A549 (cell line): ENCODE data around the gene BTG4. TPM values are rescaled to one million over a fixed set of nuclear protein-coding genes. Genes with fewer than 3 reads are reported as not detected.

Experiments used
- ATAC-seq, 2 experiments: fragments of 200-7000 bp in 1 of 2; fragments of >200 bp in 1 of 2; cut with Nextera tagmentation in 1 of 2; cut with Tn5 transposase in 1 of 2; 3 replicates each; pipeline versions ENCODE4 v1.8.0 to v1.9.1; 2018 to 2020; ENCODE audit warnings: mild to moderate bottlenecking in 1 of 2, moderate library complexity in 1 of 2
- CTCF ChIA-PET: fragments of 300-600 bp; sonication (Branson Sonifier 250); formaldehyde crosslinking; extraction: SDS; loops from one replicate; lab custom pipeline; 2021; ENCODE audit warnings: antibody characterized with exemption, inconsistent platforms; lab: Yijun Ruan, JAX
- POLR2A ChIA-PET: fragments of 350-600 bp; formaldehyde crosslinking; extraction: SDS; loops from one replicate; lab custom pipeline; 2021; ENCODE audit warnings: antibody characterized with exemption, inconsistent platforms; lab: Yijun Ruan, JAX
- DNase-seq, 2 experiments: peaks; one replicate each; pipeline versions ENCODE4 v3.0.0 to v3.0.0-alpha.2; 2011 to 2016; ENCODE audit warnings: low read depth in 1 of 2, low spot score in 1 of 2
- FAIRE-seq: peaks from 2 replicates; lab custom pipeline; 2011; peaks lifted over from hg19 to GRCh38; lab: Jason Lieb, UNC
- H3K27ac ChIP-seq, 2 experiments: fragments of >200 bp; sonication (Bioruptor Twin); formaldehyde crosslinking; 3 replicates each; pipeline ENCODE4 v1.5.1; 2016 to 2017
- H3K4me1 ChIP-seq: fragments of >200 bp; sonication (Bioruptor Twin); formaldehyde crosslinking; 3 replicates; pipeline ENCODE4 v1.6.1; 2016
- H3K4me2 ChIP-seq: fragments of >200 bp; sonication (Bioruptor Twin); formaldehyde crosslinking; 3 replicates; pipeline ENCODE4 v1.6.1; 2016
- H3K4me3 ChIP-seq: fragments of >200 bp; sonication (Bioruptor Twin); formaldehyde crosslinking; 3 replicates; pipeline ENCODE4 v1.5.1; 2016
- H3K9me3 ChIP-seq: fragments of >200 bp; sonication (Bioruptor Twin); formaldehyde crosslinking; 3 replicates; pipeline ENCODE4 v1.6.1; 2016
- CBX2 ChIP-seq: fragments of 200-600 bp; sonication (generic); IDR thresholded peaks from 2 replicates; pipeline ENCODE4 v1.6.1; 2016; ENCODE audit warnings: low read depth, mild to moderate bottlenecking, borderline replicate concordance
- CHD4 ChIP-seq: fragments of 200-600 bp; sonication (generic); IDR thresholded peaks from 2 replicates; pipeline ENCODE4 v1.6.1; 2016; ENCODE audit warnings: antibody characterized with exemption, mild to moderate bottlenecking, borderline replicate concordance
- EHF ChIP-seq: fragments of 250-450 bp; sonication (Bioruptor Pico); IDR thresholded peaks from 2 replicates; pipeline ENCODE4 v1.5.0; 2020; ENCODE audit warnings: mild to moderate bottlenecking
- EHMT2 ChIP-seq: fragments of 200-600 bp; sonication (generic); IDR thresholded peaks from 2 replicates; pipeline ENCODE4 v1.6.1; 2016; ENCODE audit warnings: antibody characterized with exemption, low read depth, mild to moderate bottlenecking, moderate library complexity
- EP300 ChIP-seq, 2 experiments: fragments of >200 bp; sonication (Bioruptor Twin); formaldehyde crosslinking; IDR thresholded peaks; 2 replicates in 1 of 2; 3 replicates in 1 of 2; pipeline ENCODE4 v1.6.1; 2016 to 2017
- ESRRA ChIP-seq: fragments of 150-350 bp; IDR thresholded peaks from 2 replicates; pipeline ENCODE4 v1.6.1; 2014; ENCODE audit warnings: mild to moderate bottlenecking, low read length, borderline replicate concordance
- FOXS1 ChIP-seq: fragments of 250-450 bp; sonication (Bioruptor Pico); IDR thresholded peaks from 2 replicates; pipeline ENCODE4 v1.5.0; 2020; ENCODE audit warnings: mild to moderate bottlenecking, moderate library complexity
- JUNB ChIP-seq: fragments of >200 bp; sonication (Bioruptor Twin); formaldehyde crosslinking; IDR thresholded peaks from 2 replicates; pipeline ENCODE4 v1.6.1; 2016
- MAFK ChIP-seq: fragments of 450-650 bp; IDR thresholded peaks from 2 replicates; pipeline ENCODE4 v1.6.1; 2014; ENCODE audit not compliant: partially characterized antibody
- MAZ ChIP-seq: fragments of 150-350 bp; IDR thresholded peaks from 2 replicates; pipeline ENCODE4 v1.6.1; 2014; ENCODE audit warnings: antibody characterized with exemption, low read depth, low read length, borderline replicate concordance
- MYC ChIP-seq: IDR thresholded peaks from 2 replicates; pipeline ENCODE4 v1.6.1; 2012; ENCODE audit warnings: mild to moderate bottlenecking, inconsistent platforms, low read length, improper control_type of control experiment, borderline replicate concordance
- NPAS2 ChIP-seq: fragments of 250-450 bp; sonication (Bioruptor Pico); IDR thresholded peaks from 2 replicates; pipeline ENCODE4 v1.8.0; 2022; ENCODE audit warnings: mild to moderate bottlenecking, moderate library complexity, borderline replicate concordance
- PHF8 ChIP-seq: fragments of 200-600 bp; sonication (generic); IDR thresholded peaks from 2 replicates; pipeline ENCODE4 v1.6.1; 2016; ENCODE audit warnings: low read depth, mild to moderate bottlenecking, antibody characterized with exemption, moderate library complexity, borderline replicate concordance
- POLR2A ChIP-seq: IDR thresholded peaks from 2 replicates; pipeline ENCODE4 v1.6.1; 2012; ENCODE audit warnings: mild to moderate bottlenecking, low read length
- RNF2 ChIP-seq: fragments of 200-600 bp; sonication (generic); IDR thresholded peaks from 2 replicates; pipeline ENCODE4 v1.6.1; 2016; ENCODE audit warnings: low read depth, mild to moderate bottlenecking, antibody characterized with exemption, moderate library complexity, borderline replicate concordance
- SREBF2 ChIP-seq: fragments of 450-650 bp; IDR thresholded peaks from 2 replicates; pipeline ENCODE4 v1.6.1; 2014; ENCODE audit warnings: mild to moderate bottlenecking, moderate library complexity
- TFCP2L1 ChIP-seq: fragments of 250-450 bp; sonication (Bioruptor Pico); IDR thresholded peaks from 2 replicates; pipeline ENCODE4 v1.5.0; 2021; ENCODE audit warnings: mild to moderate bottlenecking
- TP53 ChIP-seq: fragments of 250-450 bp; sonication (Bioruptor Pico); IDR thresholded peaks from 2 replicates; pipeline ENCODE4 v1.5.0; 2021; ENCODE audit warnings: mild to moderate bottlenecking, moderate library complexity
- USF2 ChIP-seq: fragments of 450-650 bp; IDR thresholded peaks from 2 replicates; pipeline ENCODE4 v1.6.1; 2014; ENCODE audit warnings: antibody characterized with exemption
- ZC3H11A ChIP-seq: fragments of 450-650 bp; IDR thresholded peaks from 2 replicates; pipeline ENCODE4 v1.6.1; 2014; ENCODE audit warnings: antibody characterized with exemption, mild to moderate bottlenecking
- WGBS: methylation state at CpG from one replicate; pipeline ENCODE4 v1.1.6; 2017; ENCODE audit errors: missing lambda C conversion rate; 5-methylcytosine and 5-hydroxymethylcytosine counted together
- polyA plus RNA-seq, 4 experiments: library from polyadenylated mRNA; depleted of rRNA in 3 of 4; stranded (reverse); fragments of >200 nt; fragmentation: RNase III in 1 of 4; extraction: RNeasy Plus Mini Kit Qiagen cat#74134 plus additional on column Dnase treatment in 1 of 4; gene quantifications; 2 replicates in 3 of 4; 3 replicates in 1 of 4; pipeline ENCODE4 v1.2.3, GENCODE V29; 2011 to 2017
- TF ChIP-seq, protein P1 (sequence below): fragments of >200 bp; sonication (Bioruptor Twin); formaldehyde crosslinking; IDR thresholded peaks from 3 replicates; pipeline ENCODE4 v1.5.1; 2016
- TF ChIP-seq, protein P2 (sequence below): fragments of >200 bp; sonication (Bioruptor Twin); formaldehyde crosslinking; IDR thresholded peaks from 2 replicates; pipeline ENCODE4 v1.6.1; 2016

BTG4 gene
- polyA plus RNA-seq, 2 of the 4 experiments (the other 2 are of a cell fraction), result 0.23 to 0.36 TPM

- Histone ChIP-seq H3K9me3 (peaks cover 5% of the 10 kb centered on the region; the same call in 2 of the 3 replicates), H3K4me3 (no peak overlapping the region), H3K4me1 (peaks cover 40% of the 10 kb centered on the region), H3K4me2 (peak overlapping the region; percentile 67), H3K27ac (peak overlapping the region; percentile 48 to 61)
- no peak for FAIRE-seq
- CTCF ChIA-PET, result interaction anchor here (0.6 to 2.7 kb wide), 4 partner anchors 19 to 216 kb away, joined by 4 to 7 read pairs (median 4); no protein-coding TSS in a partner anchor
- 68% methylated on average over 3 of the region's 3 CpGs for WGBS
- TF ChIP-seq NPAS2 (CRISPR knock-in tag), result no peak
- TF ChIP-seq USF2, result no peak
- TF ChIP-seq MAFK, result no peak
- TF ChIP-seq PHF8, result no peak
- TF ChIP-seq, protein P1, sequence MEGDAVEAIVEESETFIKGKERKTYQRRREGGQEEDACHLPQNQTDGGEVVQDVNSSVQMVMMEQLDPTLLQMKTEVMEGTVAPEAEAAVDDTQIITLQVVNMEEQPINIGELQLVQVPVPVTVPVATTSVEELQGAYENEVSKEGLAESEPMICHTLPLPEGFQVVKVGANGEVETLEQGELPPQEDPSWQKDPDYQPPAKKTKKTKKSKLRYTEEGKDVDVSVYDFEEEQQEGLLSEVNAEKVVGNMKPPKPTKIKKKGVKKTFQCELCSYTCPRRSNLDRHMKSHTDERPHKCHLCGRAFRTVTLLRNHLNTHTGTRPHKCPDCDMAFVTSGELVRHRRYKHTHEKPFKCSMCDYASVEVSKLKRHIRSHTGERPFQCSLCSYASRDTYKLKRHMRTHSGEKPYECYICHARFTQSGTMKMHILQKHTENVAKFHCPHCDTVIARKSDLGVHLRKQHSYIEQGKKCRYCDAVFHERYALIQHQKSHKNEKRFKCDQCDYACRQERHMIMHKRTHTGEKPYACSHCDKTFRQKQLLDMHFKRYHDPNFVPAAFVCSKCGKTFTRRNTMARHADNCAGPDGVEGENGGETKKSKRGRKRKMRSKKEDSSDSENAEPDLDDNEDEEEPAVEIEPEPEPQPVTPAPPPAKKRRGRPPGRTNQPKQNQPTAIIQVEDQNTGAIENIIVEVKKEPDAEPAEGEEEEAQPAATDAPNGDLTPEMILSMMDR, result no peak
- TF ChIP-seq TP53, result no peak
- TF ChIP-seq EP300 (IDR thresholded peaks at IDR 0.05), result no peak
- no peak for TF ChIP-seq EHMT2
- TF ChIP-seq FOXS1 (CRISPR knock-in tag), result no peak
- no peak for TF ChIP-seq POLR2A
- no peak for TF ChIP-seq MAZ
- TF ChIP-seq CBX2, result no peak
- no peak for TF ChIP-seq TFCP2L1 (CRISPR knock-in tag)
- TF ChIP-seq, protein P2, sequence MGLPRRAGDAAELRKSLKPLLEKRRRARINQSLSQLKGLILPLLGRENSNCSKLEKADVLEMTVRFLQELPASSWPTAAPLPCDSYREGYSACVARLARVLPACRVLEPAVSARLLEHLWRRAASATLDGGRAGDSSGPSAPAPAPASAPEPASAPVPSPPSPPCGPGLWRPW, result no peak
- no peak for TF ChIP-seq SREBF2
- TF ChIP-seq CHD4, result no peak
- TF ChIP-seq ZC3H11A, result no peak
- no peak for TF ChIP-seq JUNB
- no peak for TF ChIP-seq ESRRA
- no peak for TF ChIP-seq MYC
- ATAC-seq, result no peak
- DNase-seq, result no peak
- POLR2A ChIA-PET, result no interaction called here
Measured at GRCh38 chr11:111561306-111561705, 49.1 kb upstream of the BTG4 start.

DNA sequence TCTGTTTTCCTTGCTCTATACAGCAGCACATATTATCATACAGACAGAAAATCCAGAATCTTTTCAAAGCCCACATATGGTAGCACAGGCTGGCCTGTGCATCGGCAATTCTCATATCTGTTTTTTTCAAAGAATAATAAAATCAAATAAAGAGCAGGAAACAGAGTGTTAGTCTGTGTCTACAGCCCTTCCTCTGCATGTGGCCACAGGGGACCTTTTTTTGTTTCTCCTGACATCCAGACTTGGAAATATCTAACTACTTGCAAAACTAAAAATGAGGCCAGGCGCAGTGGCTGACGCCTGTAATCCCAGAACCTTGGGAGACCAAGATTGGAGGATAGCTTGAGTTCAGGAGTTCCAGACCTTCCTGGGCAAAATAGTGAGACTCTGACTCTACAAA, 48.6 kb upstream of the BTG4 start:
- TF ChIP-seq RNF2, result no peak
- no peak for TF ChIP-seq EHF (CRISPR knock-in tag)
- TF ChIP-seq, protein P2, result no peak
- Histone ChIP-seq H3K4me1 (peaks cover 40% of the 10 kb centered on the region), H3K9me3 (peaks cover 10% of the 10 kb centered on the region; the same call in 2 of the 3 replicates), H3K4me3 (no peak overlapping the region), H3K4me2 (no peak overlapping the region; the same call in 2 of the 3 replicates), H3K27ac (peak overlapping the region; percentile 48 to 61; a peak in 4 of 6 replicates)
- ChIA-PET POLR2A (no interaction called here), CTCF (interaction anchor here (0.6 to 2.7 kb wide), 3 partner anchors 41 to 217 kb away, joined by 4 to 7 read pairs (median 5); no protein-coding TSS in a partner anchor)
- DNase-seq, result no peak
- ATAC-seq, result no peak
- 96% methylated on average over 3 of the region's 3 CpGs for WGBS
- FAIRE-seq, result no peak
